ACHN (cell line): Measurements from ENCODE around the gene GMFB.

Experiments
- DNase-seq: peaks from one replicate; pipeline ENCODE4 v3.0.0-alpha.2; 2015
- in situ Hi-C: cut with HindIII; loops from 2 replicates; pipeline ENCODE4 v1.10.0; 2017; ENCODE audit warnings: low sequenced_read_pairs, low pct_ligation_motif_present, low pct_unique_long_range_greater_than_20kb

Gene GMFB

DNA sequence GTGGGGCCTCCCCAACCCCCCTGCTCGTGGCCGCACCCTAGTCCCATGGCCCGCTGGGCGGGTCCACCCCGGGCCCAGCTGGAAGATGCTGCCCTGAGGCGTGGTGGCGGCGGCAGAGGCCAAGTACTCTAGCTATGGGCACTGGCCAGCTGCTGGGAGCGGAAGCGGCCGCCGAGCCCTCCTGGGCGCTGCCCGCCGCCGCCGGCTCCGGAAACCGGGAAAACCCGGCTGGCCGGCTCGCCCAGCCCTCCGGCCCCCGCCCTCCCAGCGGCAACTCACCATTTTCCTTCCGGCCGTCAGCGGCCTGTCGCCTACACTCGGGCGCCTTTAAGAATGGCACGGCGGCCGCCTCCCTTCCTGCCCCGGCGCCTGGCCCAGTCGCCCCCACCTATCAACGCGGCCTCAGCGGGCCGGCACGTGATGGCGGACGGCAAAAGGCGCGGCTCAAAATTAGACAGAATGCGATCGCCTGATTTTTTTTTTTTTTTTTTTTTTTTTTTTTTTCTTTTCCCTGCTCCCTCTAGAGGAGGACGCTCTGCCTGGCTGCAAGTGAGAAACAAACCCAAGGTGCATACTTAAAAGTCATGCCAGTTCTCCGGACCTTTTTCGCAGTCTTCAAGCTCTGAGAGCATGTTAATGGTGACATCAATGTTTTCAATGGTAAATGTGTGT is at the start of gene GMFB:
GMFB (minus strand) TSS at position 335 of the 672 bp plus-strand sequence; CDS start at position 282, 53 bp downstream.
- DNase-seq, result peak; percentile 89
- in situ Hi-C loops, result no loop called here

DNA sequence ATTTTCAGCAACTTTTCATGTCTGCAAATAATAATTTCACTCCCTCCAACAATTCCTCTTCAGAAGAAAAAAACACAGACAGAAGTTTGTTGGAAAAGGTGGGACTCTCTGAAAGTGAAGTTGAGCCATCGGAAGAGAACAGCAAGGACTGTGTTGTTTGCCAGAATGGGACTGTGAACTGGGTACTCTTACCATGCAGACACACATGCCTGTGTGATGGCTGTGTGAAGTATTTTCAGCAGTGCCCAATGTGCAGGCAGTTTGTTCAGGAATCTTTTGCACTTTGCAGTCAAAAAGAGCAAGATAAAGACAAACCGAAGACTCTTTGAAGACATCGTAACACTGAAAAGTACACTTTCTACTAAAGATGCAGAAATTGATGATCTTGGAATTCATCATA is 49.3 kb upstream of the GMFB start:
- in situ Hi-C loops, result no loop called here
- no peak for DNase-seq

DNA sequence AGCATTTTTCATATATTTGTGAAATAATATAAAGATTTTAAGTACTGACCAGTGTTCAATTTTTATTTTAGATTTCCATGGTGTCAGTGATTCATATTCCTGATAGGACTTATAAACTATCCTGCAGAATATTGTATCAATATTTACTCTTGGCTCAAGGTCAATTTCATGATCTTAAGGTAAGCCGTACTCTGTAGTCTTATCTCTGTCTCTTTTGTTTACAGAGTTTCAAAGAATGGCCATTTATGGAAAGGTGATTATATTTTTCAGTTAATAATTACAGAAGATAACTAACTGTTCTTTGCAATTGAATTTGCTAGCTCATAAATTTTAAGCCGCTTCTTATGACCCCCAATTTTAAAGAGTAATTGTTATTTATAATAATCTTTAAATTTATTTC is 48.9 kb upstream of the GMFB start:
- no peak for DNase-seq
- in situ Hi-C loops, result no loop called here

DNA sequence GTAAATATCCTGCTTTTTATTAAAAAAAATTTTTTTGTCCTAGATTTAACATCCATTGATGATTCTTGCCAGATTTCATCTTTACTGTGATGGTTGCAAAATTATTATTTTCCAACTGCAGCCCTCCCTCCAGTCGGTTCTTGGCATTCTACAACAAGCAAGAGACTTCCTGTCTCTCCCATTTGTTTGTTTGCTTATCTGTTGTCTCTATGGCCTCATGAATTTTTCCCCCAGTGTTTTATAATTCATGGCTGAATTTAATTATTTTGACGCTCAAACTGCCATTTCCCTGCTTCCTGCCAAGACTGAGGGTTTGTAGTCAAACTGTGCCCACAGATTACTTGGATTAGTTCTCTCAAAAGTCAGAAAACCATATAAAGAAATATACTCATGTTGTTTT is 46.9 kb upstream of the GMFB start:
- in situ Hi-C loops, result no loop called here
- no peak for DNase-seq

DNA sequence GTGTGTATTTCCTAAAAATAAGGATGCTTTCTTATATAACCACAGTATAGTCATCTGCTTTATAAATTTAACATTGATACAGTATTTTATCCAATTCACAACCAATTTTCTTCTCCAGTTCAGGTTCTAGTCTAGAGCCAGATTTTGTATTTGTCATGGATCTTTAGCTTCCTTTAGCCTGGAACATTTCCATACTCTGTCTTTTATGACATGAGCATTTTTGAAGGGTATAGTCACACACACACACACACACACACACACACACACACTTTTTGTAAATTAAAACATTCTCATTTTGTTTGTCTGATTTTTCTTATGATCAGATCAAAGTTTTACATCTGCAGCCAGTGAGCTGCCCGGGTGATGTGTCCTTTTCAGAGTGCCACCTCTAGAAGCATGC is 46.3 kb upstream of the GMFB start:
- no peak for DNase-seq
- in situ Hi-C loops, result no loop called here

DNA sequence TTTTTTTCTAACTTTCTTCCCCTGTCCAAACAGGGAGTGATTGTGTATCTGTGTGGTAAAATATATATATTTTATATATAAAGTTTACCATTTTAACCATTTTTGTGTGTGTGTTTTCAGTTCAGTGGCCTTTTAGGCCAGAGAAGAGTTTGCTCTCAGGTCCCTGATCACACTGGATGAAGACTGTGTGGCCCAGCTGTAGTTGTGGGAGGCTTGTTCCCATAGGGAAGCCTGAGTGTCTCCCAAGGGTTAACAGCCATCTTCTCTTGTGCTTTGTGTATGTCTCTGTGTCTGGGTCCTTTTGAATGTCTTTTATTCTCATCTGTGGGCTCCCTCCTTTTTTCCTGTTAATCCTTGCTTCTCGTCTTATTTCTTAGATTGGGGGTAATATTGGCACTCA is 44.3 kb upstream of the GMFB start:
- in situ Hi-C loops, result no loop called here

DNA sequence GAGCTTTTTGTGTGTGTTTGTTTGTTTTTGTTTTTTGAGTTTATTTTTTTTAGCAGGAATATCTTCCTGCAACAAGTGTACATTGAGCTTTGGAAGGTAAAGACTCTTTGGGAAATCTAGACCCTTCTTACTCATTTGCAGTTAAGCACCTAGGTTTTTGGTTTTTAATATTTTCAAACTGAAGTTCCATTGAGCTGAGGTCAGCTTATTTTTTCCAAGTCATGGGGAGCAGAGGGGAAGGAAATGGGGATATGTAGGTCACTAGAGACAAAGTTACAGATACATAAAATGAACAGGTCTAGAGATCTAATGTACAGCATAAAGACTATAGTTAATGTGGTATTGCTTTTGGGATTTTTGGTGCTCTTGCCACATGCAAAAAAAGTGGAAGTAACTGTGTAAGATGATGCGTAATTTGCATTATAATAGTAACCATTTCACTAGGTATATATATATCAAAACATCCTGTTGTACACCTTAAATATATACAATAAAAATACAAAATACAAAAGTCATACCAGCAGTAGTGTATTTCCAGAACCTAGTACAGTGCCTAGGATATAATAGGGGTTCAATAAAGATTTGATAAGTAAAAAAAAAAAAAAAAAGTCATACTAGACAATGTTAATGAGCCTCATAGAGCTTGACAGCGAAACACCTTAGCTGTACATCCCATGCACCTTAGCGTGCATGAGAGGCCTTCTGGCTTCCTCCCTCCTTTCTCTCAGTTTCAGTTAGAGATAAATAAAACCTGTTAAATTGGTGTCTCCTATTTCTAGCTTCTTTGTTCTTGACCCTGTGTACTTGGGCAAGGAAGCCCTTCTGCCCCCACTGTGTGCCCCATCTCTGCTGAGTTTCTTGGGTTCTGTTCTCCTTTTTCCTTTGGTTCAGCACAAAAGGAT is 43.6 kb upstream of the GMFB start:
- in situ Hi-C loops, result no loop called here
- DNase-seq, result no peak

More for the DNA sequence above, 44.3 kb upstream of the GMFB start:
- DNase-seq, result no peak

DNA sequence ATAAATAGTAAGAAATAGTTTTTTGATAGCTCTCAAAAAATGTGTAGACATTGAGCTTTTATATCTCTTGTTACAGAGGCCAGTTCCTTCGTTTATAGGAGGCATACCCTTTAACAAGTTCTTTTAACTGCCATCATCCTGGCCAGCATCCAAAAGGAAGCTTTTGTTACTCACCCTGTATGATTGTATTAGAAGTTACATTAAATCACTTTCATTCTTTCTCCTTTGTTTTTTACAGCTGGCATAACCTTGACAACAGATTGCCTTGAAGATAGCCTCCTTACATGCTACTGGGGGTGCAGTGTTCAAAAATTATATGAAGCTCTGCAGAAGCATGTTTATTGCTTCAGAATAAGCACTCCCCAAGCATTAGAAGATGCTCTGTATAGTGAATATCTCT is 41.0 kb upstream of the GMFB start:
- DNase-seq, result no peak
- in situ Hi-C loops, result no loop called here

DNA sequence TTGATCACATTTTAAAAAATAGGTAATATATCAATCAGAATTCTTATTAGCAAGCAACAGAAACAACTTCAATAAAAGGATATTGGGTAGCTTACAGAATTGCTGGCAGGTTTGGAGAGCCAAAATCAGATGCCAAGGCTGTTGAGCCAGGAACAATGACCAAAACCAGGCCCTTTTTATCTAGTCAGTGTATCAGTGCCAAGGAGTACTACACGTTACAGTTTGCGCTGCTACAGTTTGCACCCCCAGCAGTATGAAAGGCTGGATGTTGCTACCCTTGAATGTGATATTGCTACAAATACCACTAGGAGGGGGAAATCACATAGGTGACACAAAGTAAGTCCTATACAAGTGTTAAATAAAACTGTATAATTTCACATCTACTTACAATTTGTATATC is 40.2 kb upstream of the GMFB start:
- in situ Hi-C loops, result no loop called here
- DNase-seq, result no peak

DNA sequence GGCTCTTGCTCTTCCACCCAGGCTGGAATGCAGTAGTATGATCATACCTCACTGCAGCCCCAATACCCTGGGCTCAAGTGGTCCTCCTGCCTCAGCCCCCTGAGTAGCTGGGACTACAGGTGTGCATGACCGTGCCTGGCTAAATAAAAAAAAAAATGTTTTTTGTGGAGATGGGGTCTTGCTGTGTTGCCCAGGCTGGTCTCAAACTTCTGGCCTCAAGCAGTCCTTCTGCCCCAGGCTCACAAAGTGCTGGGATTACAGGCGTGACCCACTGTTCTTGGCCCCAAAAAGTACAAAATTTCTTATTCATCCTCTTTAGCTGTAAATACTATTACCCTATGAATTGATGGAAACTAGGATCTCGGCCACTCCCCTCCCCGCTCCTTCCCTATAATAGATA is 35.6 kb upstream of the GMFB start:
- DNase-seq, result no peak
- in situ Hi-C loops, result no loop called here

DNA sequence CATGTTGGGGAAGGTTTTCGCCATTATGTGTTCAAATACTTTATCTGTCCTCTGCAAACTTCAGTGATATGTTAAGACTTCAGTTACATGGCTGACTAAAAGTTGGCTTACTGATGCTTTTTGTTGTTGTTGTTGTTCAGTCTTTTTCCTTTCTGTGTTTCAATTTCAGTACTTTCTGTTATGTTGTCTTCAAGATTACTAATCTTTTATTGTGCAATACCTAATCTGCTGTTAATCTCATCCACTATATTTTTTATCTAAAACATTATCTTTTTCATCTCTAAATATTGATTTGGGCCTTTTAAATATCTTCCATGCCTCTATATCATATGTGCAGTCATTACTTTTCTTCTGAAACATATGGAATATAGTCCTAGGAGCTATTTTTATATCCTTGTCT is 27.9 kb upstream of the GMFB start:
- no peak for DNase-seq
- in situ Hi-C loops, result no loop called here

DNA sequence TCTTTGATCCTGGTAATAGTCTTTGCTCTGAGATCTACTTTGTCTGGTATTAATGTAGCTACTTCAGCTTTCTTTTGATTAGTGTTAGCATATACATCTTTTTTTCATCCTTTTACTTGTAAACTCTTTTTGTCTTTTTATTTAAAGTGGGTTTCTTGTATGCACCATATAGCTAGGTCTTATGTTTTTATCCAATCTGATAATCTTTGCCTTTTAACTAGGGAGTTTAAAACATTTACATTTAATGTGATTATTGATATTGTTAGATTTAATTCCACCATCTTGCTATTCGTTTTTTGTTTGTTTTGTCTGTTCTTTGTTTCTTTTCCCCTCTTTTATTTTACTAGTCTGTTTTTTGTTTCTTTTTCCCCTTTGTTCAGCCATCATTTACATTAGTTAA is 26.9 kb upstream of the GMFB start:
- in situ Hi-C loops, result no loop called here
- DNase-seq, result no peak

DNA sequence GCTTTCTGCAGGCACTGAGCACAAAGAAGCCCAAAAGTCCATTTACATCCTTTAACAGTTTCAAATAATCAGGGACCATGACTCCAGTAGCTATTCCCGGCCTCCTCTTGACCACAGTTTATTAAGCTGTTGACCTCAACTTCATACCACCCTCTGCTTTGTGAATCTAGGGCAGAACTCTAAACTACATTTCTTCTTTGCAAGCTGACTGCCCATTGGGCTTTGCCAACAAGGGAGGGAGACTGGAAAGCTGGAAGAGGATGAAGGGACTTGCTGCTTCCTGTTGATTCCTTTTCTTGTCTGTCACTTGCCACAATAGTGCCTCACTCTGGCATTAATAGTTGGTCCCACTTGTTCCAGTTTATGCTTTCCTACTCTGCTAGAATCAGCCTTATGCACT is 23.6 kb upstream of the GMFB start:
- no peak for DNase-seq
- in situ Hi-C loops, result no loop called here

DNA sequence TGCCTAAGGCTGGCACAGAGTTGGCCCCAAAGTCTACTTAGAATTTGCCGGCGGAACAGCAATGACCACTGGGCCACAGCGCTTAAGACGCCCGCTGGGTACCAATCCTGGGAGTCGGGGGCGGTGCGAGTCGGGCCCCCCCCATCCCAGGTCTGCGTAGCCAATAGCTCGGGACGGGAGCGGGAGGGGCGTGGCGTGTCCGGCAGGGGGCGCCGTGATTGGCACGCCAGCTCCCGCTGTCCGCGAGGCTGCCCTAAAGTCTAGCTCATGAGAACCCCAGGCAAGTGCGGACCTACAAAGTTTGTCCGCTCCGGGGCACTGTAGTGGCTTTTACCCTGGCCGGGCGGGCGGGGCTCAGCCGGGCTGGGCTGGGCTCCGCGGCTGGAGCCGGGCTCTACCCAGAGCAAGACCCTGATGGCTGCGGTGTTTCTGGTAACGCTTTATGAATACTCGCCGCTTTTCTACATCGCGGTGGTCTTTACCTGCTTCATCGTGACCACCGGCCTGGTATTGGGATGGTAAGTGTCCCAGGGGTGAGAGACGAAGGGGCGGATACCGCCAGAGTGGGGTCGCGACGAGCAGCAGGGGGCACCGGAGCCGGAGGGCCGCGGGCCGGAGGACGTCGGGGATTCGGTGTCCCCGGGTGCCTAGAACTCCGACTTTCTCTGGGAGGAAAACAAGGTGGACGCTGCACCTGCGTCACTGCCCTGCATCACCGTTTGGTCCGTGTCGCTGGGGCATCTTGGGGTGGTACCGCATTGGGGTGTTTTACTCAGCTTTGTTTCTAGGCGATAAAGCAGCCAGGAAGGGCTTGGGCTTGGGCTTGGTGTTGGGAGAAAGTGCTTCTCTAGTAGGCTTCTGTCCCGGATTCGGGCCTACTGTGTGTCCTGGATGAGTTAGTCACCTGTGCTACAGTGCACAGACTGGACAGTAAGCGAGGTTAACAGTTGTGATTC is 21.0 kb upstream of the GMFB start, which contains the start of gene CGRRF1:
CGRRF1 (plus strand) TSS at position 361 of the 956 bp plus-strand sequence; CDS start at position 415, 54 bp downstream.
- peak; percentile 96 for DNase-seq
- in situ Hi-C loops, result no loop called here

DNA sequence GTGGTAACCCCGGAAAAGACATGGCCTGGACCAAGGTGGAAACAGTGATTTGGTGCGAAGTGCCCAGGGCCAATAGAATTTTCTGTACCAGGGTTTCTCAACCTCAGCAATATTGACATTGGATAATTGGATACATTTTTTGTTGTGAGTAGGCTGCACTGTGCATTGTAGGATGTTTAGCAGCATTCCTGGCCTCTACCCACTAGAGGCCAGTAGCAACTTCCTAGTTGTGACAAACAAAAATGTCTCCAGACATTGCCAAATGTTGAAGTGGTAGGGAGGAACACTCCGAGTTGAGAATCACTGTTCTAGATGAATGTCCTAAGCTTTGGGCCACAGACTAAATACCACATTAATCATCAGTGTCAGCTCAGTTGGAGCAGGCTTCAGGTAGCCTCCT is 14.7 kb upstream of the GMFB start:
- in situ Hi-C loops, result no loop called here
- peak; percentile 37 for DNase-seq

DNA sequence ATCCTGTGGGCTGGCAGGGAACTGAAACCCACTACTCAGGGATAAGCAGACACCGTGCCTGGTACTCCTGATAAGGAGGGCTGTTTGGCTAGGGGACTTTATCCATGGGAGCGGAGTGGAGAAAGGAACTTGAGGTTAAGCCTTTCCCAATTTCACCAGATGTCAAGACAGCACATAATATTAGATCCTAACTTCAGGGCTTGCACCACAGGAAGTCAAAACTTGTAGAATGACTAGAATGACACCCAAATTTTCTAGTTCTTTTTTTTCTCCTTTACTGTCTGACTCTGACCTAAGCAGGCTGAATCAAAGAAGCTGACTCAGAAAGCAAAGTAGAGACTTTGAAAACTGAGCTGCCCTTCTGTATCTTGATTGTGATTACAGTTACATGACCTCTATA is 13.8 kb upstream of the GMFB start:
- in situ Hi-C loops, result no loop called here
- no peak for DNase-seq

DNA sequence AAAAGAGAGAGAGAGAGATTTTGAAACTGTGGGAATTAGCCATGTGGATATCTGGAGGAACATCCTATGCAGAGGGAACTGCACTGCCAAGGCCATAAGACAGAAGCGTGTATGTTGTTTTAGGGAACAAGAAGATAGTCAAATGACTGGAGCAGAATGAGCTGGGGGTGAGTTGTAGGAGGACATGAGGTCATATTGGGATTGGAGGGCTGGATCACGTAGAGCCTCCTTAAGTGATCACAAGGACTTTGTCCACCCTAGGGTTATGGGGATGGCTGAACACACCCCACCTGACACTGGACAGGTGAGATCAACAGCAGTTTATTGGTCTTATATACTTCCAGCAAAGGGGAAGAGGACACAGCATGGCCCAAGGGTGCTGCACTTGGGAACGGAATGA is 12.7 kb upstream of the GMFB start:
- in situ Hi-C loops, result no loop called here
- DNase-seq, result no peak

DNA sequence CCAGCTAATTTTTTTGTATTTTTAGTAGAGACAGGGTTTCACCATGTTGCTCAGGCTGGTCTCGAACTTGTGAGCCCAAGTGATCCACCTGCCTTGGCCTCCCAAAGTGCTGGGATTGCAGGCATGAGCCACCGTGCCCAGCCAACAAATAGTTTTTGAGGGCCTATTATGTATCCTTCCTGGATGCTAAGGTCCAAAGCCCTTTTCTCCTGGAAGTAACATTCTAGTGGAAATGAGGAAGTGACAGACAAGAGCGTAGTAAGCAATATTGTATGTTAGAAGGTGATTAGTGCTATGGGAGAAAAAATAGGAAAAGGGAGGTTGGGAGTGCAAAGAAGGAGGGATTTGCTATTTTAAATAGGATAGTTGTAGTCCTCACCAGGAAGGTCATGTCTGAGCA is 12.0 kb upstream of the GMFB start:
- DNase-seq, result no peak
- in situ Hi-C loops, result no loop called here

DNA sequence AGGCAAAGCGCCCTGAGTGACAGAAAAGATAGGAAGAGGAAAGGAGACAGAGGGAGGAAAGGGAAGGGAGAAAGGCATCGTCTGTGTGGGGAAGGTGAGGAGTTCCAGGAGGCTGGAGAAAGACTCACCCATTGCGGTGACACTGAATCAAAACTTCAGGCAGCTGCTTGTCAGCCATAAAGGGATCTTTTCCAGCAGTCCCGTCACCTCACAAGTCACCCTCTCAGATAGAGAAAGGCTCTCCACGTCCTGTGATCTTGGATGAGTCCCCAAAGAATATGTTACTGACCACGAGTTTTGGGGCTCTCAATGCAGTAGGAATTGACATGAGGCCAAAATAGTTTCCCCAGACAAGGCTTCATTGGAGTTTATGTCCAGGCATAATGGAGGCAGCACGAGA is 9.8 kb upstream of the GMFB start:
- in situ Hi-C loops, result no loop called here
- no peak for DNase-seq
